T47D (cell line): Measurements from ENCODE around the gene STX10.

ENCODE experiments used
- DNase-seq, 2 experiments: peaks; one replicate each; pipeline versions ENCODE4 v3.0.0 to v3.0.0-alpha.2; 2011 to 2012; ENCODE audit warnings: low read depth in 1 of 2, low spot score in 1 of 2
- JUND ChIP-seq: IDR thresholded peaks from 2 replicates; pipeline ENCODE4 v1.6.1; 2012; ENCODE audit warnings: low read depth
- in situ Hi-C: cut with HindIII; loops from 2 replicates; pipeline ENCODE4 v1.10.0; 2016; ENCODE audit warnings: low sequenced_read_pairs, low pct_unique_long_range_greater_than_20kb

Gene STX10

GRCh38 chr19:13146763-13147563 lies 3.2 kb downstream of the STX10 start:
- in situ Hi-C loops: no loop called here
- DNase-seq: no peak
- no peak for TF ChIP-seq JUND

- TF ChIP-seq JUND: no peak
- in situ Hi-C loops: no loop called here
- no peak for DNase-seq
These were observed 10.4 kb downstream of the STX10 start for GRCh38 chr19:13139633-13140311.

DNA sequence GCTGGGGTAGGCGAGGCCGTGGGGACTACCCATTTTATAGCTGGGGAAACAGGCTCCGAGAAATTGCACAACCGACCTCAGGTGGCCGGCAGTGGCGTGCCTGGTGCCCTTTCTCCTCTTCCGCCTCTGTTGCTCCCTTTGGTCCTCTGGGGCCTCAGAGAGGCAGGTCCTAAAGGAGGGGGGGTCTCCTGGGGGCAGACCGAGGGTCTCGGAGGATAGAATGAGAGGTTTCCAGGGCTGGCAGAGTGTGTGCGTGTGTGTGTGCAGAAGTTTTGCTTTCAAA lies 11.3 kb downstream of the STX10 start:
- TF ChIP-seq JUND: no peak
- DNase-seq: no peak
- in situ Hi-C loops: no loop called here

DNA sequence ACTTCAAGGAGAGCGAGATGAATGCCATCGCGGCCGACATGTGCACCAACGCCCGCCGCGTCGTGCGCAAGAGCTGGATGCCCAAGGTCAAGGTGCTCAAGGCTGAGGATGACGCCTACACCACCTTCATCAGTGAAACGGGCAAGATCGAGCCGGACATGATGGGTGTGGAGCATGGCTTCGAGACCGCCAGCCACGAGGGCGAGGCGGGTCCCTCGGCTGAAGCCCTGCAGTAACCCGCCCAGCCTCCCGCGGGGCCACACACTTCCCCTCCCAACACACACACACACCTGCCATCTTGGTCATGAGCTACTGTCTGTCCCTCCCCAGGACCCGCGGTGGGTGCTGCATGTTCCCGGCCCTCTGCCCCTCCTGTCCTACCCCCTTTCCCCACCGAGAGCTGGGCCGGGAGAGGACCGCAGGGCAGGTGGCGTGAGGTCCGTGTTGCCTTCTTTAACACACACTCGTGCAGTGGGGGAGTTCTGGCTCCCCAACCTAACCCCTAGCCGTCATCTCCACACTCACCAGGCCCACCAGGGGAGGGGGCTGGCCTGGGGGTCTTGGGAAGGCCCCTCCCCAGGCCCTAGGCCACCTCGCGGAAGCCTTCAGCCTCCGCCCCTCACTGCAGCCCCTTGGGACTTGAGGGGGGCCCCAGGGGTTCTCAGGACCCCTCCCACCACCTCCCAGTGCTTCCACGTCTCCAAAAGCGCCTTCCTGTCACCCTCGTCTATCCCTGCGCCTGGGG lies 11.8 kb downstream of the STX10 start:
- in situ Hi-C loops: no loop called here
- no peak for DNase-seq
- no peak for TF ChIP-seq JUND

DNA sequence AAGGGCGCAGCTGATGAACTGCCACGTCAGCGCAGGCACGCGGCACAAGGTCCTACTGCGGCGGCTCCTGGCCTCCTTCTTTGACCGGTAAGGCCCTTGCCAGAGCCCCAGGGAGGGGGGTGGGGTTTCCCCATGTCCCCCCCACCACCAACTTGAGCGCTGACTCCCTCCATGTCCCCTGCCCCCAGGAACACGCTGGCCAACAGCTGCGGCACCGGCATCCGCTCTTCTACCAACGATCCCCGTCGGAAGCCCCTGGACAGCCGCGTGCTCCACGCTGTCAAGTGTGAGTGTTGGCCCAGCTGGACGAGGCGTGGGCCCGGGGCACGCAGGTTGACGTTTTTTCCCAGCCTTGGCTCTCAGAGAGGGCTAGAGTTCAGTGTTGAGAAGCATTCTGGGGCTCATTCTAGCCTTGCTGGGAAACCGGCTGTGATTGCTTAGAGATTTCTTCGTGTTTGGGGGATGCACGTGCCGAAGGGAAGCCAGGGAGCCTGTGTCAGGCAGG lies 12.8 kb downstream of the STX10 start:
- no peak for TF ChIP-seq JUND
- in situ Hi-C loops: no loop called here

DNA sequence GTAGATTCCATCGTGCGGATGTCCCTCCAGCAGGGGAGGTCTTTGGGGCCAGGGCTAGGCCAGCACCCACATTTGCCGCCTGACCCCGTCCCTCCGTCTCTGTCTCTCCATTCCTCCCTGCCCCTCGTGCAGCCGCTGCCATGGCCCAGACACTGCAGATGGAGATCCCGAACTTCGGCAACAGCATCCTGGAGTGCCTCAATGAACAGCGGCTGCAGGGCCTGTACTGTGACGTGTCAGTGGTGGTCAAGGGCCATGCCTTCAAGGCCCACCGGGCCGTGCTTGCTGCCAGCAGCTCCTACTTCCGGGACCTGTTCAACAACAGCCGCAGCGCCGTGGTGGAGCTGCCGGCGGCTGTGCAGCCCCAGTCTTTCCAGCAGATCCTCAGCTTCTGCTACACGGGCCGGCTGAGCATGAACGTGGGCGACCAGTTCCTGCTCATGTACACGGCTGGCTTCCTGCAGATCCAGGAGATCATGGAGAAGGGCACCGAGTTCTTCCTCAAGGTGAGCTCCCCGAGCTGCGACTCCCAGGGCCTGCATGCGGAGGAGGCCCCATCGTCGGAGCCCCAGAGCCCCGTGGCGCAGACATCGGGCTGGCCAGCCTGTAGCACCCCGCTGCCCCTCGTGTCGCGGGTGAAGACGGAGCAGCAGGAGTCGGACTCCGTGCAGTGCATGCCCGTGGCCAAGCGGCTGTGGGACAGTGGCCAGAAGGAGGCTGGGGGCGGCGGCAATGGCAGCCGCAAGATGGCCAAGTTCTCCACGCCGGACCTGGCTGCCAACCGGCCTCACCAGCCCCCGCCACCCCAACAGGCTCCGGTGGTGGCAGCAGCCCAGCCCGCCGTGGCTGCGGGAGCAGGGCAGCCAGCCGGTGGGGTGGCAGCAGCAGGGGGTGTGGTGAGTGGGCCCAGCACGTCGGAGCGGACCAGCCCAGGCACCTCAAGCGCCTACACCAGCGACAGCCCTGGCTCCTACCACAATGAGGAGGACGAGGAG lies 14.8 kb downstream of the STX10 start:
- no peak for DNase-seq
- TF ChIP-seq JUND: no peak
- in situ Hi-C loops: no loop called here

More for the DNA sequence above, 12.8 kb downstream of the STX10 start:
- DNase-seq: no peak

DNA sequence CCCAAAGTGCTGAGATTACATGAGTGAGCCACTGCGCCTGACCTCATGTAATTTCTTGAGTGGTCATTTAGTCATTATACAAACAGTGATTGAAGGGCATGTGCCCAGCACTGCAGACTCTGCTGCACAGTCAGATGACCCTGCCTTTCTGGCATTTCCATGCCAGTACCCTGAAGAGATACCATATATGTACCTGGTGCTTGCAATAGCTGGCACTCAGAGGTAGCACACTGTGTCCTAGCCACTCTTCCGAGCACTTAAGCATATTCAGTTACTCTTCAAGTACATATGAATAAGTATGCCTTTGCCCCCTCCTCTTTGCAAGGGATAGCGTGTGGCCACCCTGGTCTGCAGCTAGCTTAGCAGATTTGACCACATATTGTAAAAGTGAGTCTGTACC lies 15.5 kb downstream of the STX10 start:
- TF ChIP-seq JUND: no peak
- no peak for DNase-seq
- in situ Hi-C loops: no loop called here

- no peak for DNase-seq
- no peak for TF ChIP-seq JUND
- in situ Hi-C loops: no loop called here
These were observed 16.8 kb downstream of the STX10 start for GRCh38 chr19:13133241-13133870.

DNA sequence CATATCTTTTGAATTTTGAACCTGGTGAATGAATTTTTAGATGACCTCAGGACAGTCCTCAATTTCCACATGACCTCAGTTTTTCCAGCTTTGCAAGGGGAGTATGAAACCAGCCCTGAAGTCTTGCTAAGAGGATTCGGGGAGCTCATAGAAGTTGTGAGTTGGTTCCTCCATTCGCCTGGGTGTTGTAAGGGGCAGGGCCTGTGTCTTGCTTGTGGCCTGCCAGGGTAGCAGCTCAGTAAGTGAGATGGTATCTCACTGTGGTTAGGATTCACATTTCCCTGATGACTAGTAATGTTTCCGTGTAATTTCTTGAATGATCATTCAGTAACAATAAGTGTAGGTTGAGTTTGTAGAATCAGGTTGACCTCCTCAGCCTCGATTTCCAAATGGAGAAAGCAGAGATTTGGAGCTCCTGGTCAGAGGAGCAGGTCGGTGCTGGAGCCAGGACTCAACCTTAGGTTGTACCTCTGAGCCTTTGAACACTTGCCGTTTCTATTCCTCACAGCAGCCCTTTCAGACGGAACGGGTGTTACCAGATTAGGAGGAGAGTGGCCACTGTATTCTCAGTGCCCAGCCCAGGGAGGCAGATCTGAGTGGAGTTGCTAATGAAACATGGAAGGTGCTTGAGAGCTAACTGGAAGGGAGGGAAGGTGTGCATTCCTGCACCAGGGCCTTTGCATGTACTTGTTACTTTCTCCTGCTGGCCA lies 17.5 kb downstream of the STX10 start:
- TF ChIP-seq JUND: no peak
- in situ Hi-C loops: no loop called here
- no peak for DNase-seq

GRCh38 chr19:13130886-13131490 lies 19.2 kb downstream of the STX10 start:
- no peak for DNase-seq
- TF ChIP-seq JUND: no peak
- in situ Hi-C loops: no loop called here

GRCh38 chr19:13129384-13129783 lies 20.8 kb downstream of the STX10 start:
- TF ChIP-seq JUND: no peak
- DNase-seq: no peak
- in situ Hi-C loops: no loop called here
